ENCODE data around the gene PTBP1.

GRCh38 chr19:844546-844971 lies 47.3 kb downstream of the PTBP1 start:
- TF ChIP-seq TAF1 (conservative IDR thresholded peaks at IDR 0.05) (no peak), CTCF (IDR thresholded peaks at IDR 0.05; ENCODE audit: low read depth, low read length, missing input control) (no peak), SP1 (IDR thresholded peaks at IDR 0.05) (no peak), MAX (IDR thresholded peaks at IDR 0.05) (no peak), ATF3 (IDR thresholded peaks at IDR 0.05) (no peak), REST (IDR thresholded peaks at IDR 0.05) (no peak), FOXA1 (IDR thresholded peaks at IDR 0.05) (no peak), RAD21 (IDR thresholded peaks at IDR 0.05) (no peak), YY1 (IDR thresholded peaks at IDR 0.05) (no peak), HNF4A (conservative IDR thresholded peaks at IDR 0.05) (no peak), GABPA (IDR thresholded peaks at IDR 0.05 in 1 of 2, conservative IDR thresholded peaks at IDR 0.05 in 1 of 2) (no peak), JUND (IDR thresholded peaks at IDR 0.05) (no peak), HNF4G (IDR thresholded peaks at IDR 0.05) (no peak)

Data from liver (tissue), 3 donors.